ENCODE measurements around the gene LMLN.
"Not testable (repeated sequence)": the region's sequence is repeated elsewhere in the genome, so short reads cannot be mapped to it uniquely, and the experiment has no call there.

LMLN gene

DNA sequence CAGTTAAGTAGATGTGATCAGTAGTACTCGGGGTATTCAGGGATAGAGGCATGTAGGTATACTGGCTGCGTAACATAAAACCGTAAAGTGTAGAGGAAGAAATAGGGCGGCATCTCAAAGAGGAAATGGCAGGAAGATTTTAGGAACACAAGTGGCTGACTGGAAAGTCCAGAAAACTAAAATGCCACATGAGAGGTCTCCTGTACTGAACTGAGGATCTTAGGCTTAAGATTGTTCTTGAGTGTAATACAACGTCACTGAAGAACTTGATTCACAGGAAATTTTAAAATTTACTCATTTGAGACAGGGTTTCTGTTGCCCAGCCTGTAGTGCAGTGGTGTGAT is 2.3 kb upstream of the LMLN start:
- DNase-seq (ENCODE audit: low read depth in 2 of 2) = no peak

DNA sequence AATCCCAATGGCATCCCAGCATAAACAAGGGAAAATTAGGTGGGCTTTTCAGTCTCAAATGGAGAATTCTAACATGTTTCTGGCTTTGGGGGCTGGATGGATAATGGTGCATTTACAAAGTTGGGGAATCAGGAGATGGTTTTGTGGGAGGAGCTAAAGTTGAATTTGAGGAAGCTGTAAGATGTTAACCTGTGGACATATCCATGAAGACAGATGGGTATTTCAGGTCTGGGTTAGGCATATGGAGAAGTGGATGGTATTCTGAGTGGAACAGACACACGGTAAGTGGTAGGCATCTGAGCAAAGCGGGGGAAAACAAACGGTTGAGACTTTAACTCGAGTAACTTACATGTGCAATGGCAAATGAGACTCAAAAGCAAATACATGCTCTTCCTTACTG is 1.7 kb upstream of the LMLN start:
- no peak for DNase-seq (ENCODE audit: low read depth in 2 of 2)

DNA sequence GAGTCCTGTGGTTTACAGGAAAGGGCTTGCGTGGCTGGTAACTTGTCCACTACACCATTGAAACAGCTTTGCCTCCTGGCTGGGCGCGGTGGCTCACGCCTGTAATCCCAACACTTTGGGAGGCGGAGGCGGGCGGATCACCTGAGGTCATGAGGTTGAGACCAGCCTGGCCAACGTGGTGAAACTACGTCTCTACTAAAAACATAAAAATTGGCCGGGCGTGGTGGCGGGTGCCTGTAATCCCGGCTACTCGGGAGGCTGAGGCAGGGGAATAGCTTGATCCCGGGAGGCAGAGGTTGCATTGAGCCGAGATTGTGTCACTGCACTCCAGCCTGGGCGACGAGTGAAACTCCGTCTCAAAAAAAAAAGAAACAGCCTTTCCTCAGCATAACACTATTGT is 1.2 kb upstream of the LMLN start:
- DNase-seq (ENCODE audit: low read depth in 2 of 2) = not testable (repeated sequence)

DNA sequence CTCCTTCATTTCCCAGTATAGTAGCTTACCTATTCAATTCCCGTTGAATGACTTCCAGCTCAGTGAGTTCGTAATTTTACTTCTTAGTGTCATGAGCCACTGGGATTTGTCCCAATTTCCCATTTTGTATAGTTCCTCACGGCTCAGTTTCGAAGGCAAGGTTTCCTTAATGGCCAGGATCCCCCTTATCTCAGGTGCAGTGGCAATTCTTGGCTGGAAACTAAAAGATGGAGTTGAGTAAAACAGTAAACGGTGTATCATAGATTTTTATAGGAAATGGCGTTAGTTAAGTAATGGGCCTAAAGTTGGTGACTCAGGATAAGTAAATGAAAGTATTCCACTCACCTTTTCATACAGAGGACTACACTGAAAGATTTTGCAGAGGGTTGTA is 522 bp upstream of the LMLN start:
- DNase-seq (ENCODE audit: low read depth in 2 of 2) = no peak

DNA sequence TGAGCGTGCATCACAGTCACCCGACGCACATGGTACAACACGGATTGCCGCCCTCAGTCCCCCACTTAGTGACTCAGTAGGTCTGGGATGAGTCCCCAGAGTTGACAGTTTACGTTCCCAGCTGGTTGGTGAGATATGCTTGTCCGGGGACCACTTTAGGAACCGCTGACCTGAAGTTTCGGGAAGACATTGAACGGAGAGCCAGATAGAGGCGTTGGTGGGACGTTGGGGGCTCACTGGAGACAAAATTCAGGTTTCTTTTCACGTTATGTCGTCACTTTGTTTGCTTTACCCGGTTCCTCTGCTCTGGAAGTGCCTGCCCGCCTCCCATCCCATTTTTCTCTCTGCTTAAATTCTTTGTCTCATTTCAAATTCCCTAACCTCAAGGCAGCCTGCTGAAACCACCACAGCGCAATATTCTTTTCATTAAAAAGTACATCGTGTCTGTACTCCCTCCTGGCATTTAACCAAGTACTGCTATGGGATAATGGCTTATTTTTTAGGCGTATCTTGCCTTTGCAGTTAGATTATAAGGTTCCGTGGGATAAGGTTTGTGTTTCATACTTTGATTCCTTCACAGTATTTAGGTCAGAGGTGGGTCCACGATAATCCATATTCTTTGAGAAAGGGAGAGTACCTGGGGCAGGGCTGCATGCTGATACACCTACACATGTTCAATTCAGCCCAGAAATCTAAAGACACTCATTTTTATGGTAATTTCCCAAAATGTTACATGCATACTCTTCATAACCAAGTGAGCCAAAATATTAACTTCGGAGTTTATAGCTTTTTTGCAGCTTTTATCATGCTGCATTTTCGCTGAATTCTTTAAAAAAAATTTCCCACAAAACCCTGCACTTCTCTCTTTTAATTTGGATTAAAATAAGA is 921 bp downstream of the LMLN start:
- DNase-seq (ENCODE audit: low read depth in 2 of 2) = peak in 1 of 2 donors; percentile 58

DNA sequence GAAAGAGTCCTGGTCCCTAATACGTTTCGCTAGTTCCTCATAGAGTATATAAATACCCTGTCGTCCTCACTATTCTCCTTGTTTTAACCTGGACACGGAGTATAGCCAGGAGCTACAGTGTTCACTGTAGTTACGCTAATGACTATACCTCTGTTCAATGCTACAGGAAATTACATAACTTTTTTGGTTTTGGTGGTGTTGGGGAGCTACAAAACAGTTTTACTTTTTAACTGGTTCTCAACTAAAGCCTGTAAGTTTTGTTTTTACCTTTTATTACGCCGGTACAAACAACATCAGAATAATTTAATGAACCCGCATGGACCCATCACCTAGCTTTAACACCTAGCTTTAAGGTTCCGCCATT is 1.5 kb downstream of the LMLN start:
- no peak for DNase-seq (ENCODE audit: low read depth in 2 of 2)

DNA sequence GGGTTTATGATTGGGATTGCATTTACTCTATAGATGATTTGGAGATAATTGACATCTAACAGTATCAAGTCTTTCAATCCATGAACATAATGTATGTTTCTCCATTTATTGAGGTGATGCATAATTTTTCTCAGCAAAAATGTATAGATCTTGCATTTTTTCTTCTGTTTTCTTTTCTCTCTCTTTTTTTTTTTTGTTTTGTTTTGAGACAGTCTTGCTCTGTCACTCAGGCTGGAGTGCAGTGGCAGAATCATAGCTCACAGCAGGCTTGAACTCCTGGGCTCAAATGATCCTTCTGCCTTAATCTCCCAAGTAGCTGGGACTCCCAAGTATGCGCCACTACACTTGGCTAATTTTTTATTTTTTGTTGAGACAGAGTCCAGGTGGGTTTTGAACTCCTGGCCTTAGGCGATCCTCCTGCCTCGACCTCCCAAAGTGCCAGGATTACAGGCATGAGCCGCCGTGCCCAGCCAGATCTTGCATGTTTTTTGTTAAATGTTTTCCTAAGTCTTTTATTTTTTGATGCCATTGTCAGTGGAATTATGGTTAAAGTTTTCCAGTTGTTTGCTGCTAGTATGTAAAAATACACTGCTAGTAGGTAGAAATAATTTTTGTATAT is 3.1 kb downstream of the LMLN start:
- no peak for DNase-seq (ENCODE audit: low read depth in 2 of 2)

DNA sequence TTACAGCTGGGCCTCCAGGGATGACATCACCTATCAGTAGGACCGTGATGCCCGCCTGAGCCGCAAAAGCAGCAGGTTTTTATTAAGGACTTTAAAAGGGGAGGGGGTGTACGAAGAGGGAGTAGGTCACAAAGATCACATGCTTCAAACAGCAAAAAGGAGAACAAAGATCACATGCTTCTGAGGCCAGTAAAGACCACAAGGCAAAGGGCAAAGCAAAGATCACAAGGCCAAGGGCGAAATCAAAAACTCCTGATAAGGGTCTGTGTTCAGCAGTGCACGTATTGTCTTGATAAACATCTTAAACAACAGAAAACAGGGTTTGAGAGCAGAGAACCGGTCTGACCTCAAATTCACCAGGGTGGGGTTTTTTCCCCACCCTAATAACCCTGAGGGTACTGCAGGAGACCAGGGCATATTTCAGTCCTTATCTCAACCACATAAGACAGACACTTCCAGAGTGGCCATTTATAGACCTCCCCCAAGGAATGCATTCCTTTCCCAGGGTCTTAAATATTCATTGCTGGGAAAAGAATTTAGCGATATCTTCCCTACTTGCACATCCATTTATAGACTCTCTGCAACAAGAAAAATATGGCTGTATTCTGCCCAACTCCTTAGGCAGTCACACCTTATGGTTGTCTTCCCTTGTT is 7.4 kb downstream of the LMLN start:
- not testable (repeated sequence) for DNase-seq (ENCODE audit: low read depth in 2 of 2)

DNA sequence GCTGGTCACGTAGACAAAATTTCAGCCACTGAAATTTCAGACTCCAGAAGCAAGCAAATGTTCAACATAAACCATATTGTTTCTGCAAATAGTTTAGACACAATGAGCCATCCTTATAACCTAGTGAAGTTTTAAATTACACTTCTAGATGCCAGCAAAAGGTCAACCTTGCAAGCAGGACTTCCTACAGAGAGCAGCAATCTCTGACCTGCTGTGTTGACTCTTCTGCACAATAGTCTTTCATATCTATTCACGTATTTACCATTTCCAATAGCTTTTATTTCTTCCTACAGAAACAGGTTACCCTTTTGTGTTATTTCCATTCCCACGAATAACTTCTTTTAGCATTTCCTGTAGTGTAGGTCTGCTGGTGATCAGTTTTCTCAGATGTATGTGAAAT is 10.6 kb downstream of the LMLN start:
- DNase-seq (ENCODE audit: low read depth in 2 of 2) = no peak

DNA sequence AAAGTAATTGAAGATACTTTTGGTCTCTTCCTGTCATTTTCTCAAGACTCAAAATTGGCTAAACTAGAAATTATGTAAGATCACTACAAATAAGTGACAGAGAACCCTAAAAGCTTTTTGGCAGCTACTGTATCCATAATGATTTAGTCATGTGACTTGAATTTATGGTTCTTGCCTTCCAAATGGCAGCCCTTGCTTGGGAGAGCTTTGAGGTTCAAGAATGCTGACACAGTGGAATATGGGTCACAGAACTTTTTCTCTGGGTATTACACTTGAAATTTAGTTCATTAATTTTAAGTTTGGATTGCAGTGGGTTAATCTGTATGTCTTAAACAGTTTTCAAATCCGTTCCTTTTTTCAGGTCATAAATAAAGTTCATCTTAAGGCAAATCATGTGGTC is 14.0 kb downstream of the LMLN start:
- no peak for DNase-seq (ENCODE audit: low read depth in 2 of 2)

DNA sequence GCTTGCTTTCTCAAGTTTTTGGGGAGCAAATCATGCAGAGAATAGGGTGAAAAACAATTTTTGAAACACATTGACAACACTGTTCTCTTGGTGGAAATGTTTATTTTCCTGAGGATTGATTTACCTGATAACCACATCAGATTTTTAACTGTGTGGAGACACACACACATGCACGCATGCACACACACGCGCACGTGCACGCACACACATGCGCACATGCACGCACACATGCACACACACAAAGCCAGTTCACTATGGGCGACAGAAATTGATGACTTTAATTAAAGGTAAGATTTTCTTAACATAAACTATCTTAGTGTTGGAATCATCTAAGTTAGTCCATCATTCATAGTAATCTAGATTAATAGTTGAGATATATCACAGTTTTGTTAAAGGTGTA is 15.3 kb downstream of the LMLN start:
- DNase-seq (ENCODE audit: low read depth in 2 of 2) = no peak

DNA sequence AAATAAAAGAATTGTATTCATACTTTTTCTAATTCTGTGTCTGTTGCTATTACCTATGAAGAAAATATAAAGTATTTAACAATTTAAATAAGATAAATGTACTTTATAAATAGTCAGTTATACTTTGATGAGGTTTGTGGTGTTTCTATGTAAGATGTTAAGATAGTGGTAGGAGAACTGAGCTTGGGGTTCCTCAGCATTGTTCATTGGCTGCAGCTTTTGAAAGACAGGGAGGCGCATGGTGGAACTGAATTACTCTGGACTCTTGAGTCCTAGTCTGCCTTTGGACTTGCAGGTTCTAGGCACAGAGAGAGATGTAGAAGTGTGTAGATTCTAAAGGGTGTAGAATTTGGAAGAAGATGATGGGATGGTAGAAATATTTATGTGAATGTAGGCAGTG is 23.1 kb downstream of the LMLN start:
- DNase-seq (ENCODE audit: low read depth in 2 of 2) = no peak

DNA sequence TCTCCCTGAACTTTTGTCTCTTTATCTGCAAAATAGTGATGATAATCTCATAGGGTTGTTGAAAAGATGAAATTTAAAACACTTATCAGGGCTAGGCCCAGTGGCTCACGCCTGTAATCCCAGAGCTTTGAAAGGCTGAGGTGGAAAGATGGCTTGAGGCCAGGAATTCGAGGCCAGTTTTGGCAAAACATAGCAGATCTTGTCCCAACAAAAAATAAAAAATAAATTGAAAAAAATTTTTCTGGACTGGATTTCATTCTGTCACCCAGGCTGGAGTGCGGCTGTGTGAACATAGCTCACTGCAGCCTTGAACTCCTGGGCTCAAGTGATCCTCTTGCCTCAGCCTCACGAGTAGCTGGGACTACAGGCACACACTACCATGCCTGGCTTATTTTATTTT is 29.6 kb downstream of the LMLN start:
- no peak for DNase-seq (ENCODE audit: low read depth in 2 of 2)

DNA sequence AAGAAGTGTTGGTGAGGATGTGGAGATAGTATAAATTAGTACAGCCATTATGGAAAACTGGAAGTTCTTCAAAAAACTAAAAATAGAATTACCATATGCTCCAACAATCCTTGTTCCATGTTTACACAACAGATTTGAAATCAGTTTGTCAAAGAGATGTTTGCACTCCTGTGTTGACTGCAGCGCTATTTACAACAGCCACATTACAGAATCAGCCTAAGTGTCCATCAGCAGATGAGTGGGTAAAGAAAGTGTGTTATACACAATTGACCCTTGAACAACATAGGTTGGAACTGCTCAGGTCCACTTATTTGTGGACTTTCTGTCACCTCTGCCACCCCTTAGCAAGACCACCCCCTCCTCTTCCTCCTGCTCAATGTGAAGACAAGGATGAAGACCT is 34.7 kb downstream of the LMLN start:
- DNase-seq (ENCODE audit: low read depth in 2 of 2) = no peak

DNA sequence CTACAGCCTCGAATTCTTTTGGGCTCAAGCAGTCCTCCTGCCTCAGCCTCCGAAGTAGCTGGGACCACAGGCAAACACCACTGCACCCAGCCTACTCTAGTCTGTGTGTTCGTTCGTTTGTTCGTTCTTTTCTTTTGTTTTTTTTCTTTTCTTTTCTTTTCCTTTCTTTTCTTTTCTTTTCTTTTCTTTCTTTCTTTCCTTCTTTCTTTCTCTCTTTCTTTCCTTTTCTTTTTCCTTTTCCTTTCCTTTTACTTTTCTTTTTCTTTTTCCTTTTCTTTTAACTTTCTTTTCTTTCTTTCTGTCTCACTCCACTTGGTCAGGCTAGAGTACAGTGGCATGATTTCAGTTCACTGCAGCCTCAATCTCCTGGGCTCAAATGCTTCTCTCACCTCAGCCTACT is 36.8 kb downstream of the LMLN start:
- DNase-seq (ENCODE audit: low read depth in 2 of 2) = no peak

DNA sequence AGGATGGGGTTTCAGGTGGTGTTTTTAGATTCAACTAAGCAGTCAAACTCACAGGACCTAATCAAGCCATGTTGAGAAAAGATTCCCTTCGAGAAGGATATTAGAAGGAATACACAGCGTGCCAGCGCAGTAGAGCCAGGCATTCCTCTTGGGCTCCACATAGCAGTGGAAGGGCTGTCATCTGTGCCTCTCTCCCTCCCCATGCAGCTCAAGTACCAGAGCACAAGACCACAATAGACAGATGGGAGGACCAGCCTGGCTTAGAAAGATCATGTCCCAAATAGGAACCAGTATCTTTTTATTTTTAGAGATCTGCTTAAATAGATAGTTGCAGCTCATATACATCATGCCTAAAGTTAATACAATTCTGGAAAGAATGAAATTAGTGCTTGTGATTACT is 37.9 kb downstream of the LMLN start:
- DNase-seq (ENCODE audit: low read depth in 2 of 2) = no peak

DNA sequence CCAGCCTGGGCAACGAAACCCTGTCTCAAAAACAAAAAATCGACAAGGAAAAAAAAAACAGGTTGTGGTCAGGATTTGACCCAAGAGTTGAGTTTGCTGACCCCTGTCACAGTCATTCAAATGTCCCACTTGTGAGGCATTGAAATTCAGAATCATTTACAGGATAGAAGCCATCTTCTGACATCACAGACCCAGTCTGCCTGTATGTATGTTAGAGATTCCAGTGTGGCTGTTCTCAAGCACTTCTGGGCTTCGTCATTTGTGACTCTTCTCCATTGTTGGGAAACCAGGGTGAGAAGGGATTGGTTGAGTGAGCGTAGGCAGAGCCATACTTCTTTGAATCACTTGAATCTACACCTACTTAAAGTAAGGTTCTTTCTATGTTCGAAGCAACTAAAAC is 57.1 kb downstream of the LMLN start:
- DNase-seq (ENCODE audit: low read depth in 2 of 2) = no peak

DNA sequence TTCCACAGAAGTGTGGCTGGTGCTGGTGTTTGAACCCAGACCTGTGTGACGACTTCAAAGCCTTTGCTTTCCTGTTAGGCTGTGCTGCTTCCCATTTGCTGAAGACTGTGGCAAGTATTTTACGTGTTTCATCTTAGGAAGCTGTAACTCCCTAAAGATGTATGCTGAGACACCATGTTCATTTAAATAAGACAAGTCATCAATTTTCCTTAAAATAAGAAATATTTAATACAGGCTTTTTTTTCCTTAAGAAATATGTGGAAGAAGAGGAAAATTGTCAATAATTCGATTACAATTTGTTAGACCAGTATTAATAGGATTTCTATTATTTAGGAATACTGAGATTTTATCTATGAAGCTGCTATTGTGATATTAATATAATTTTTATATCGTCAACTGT is 58.4 kb downstream of the LMLN start:
- no peak for DNase-seq (ENCODE audit: low read depth in 2 of 2)

DNA sequence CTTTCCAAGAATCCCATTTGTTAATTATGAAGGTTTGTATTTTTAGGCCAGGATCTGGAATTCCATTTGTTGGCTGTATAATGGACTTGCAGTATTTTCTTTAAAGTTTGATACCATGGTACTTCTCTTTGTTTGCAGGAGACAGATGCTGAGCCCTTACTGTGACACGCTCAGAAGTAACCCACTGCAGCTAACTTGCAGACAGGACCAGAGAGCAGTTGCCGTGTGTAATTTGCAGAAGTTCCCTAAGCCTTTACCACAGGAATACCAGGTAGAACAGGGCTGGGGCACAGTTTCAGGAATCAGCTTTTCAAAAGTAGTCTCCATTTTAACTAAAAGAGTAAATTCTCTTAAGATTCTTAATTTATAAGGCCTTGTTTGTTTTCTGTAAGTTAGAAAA is 59.1 kb downstream of the LMLN start:
- no peak for DNase-seq (ENCODE audit: low read depth in 2 of 2)

DNA sequence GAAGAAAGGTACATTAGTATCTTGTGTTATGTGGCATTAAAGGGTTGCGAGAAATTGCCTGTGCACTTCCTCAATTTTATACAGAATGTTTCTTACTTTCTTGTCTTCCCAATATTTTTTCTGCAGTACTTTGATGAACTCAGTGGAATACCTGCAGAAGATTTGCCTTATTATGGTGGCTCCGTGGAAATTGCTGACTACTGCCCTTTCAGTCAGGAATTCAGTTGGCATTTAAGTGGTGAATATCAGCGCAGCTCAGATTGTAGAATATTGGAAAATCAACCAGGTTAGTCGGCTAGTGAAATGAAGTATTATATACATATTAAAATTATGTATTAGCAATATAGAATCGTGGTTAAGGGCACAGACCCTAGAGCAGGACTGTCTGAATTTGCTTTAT is 61.3 kb downstream of the LMLN start:
- no peak for DNase-seq (ENCODE audit: low read depth in 2 of 2)

DNA sequence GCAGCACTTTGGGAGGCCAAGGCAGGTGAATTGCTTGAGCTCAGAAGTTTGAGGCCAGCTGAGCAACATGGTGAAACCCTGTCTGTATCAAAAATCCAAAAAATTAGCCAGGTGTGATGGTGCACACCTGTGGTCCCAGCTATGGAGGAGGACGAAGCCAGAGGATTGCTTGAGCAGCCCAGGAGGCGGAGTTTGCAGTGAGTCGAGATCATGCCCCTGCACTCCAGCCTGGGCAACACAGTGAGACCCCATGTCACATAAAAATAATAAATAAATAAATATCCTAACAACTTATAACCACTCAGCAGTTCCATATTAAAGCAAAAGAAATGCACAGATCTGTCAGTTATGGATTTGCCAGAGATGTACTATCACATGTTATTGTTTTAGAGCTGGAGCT is 62.6 kb downstream of the LMLN start:
- DNase-seq (ENCODE audit: low read depth in 2 of 2) = no peak

DNA sequence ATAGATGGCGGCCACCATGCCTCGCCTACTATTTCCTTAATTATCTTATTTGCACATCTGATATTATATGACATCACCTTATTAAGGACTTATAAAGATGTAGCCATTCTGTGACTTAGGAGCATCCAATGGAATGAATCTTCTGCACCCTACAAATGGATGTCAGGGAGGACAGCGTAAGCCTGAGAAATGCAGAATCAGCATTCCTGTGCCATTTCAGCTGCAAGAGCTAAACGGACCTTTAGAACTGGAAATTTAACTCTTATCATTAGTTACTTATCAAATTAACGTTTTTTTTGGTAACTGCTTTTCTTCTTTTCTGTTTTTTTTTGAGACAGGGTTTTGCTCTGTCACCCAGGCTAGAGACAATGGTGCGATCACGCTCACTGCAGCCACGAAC is 65.6 kb downstream of the LMLN start:
- no peak for DNase-seq (ENCODE audit: low read depth in 2 of 2)

DNA sequence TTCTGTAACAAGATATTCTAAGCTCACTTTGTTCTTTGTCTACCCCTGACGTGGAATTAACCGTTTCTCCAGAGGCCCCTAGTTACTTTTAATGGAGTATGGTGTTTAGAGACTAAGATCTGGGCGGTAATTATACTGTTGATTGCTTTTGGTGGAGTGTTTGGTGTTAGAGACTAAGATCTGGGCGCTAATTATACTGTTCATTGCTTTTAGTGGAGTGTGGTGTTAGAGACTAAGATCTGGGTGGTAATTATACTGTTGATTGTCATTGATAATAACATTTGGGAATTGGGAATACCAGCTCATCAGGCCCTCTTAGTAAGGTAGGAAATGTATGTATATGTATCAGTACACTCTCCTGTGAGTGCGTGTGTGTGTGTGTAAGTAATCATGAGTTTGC is 66.6 kb downstream of the LMLN start:
- no peak for DNase-seq (ENCODE audit: low read depth in 2 of 2)

Data from stimulated activated CD8-positive, alpha-beta memory T cell treated with anti-CD3 and anti-CD28 coated beads, Interleukin-15, amount 100 ng/mL, for 48 hours (primary cell).